Small intestine (tissue), 16 donors: ENCODE results near the gene CCL15. TPM values are rescaled to one million over a fixed set of nuclear protein-coding genes. Genes with fewer than 3 reads are reported as not detected.

Source experiments
- DNase-seq, 2 donors: peaks; one replicate each; pipeline versions ENCODE4 v3.0.0 to v3.0.0-alpha.2; 2013
- FAIRE-seq: peaks from 2 replicates; lab custom pipeline; 2012; peaks lifted over from hg19 to GRCh38; lab: Jason Lieb, UNC
- H3K27ac ChIP-seq, 3 donors: one replicate each; pipeline ENCODE4 v1.5.1; 2013; ENCODE audit warnings: low read length in 2 of 3, mild to moderate bottlenecking in 2 of 3, control low read depth in 1 of 3, inconsistent platforms in 1 of 3, low read depth in 1 of 3, moderate library complexity in 1 of 3
- H3K27me3 ChIP-seq, 3 donors: one replicate each; pipeline ENCODE4 v1.6.1; 2013; ENCODE audit warnings: low read length in 3 of 3, inconsistent platforms in 1 of 3; ENCODE audit not compliant: control insufficient read depth in 3 of 3, insufficient read depth in 3 of 3
- H3K36me3 ChIP-seq, 3 donors: one replicate each; pipeline ENCODE4 v1.6.1; 2013; ENCODE audit warnings: low read length in 3 of 3, inconsistent platforms in 1 of 3, low read depth in 1 of 3, mild to moderate bottlenecking in 1 of 3, moderate library complexity in 1 of 3; ENCODE audit not compliant: control insufficient read depth in 3 of 3, insufficient read depth in 2 of 3
- H3K4me1 ChIP-seq, 3 donors: one replicate each; pipeline ENCODE4 v1.6.1; 2013; ENCODE audit warnings: low read length in 2 of 3, inconsistent platforms in 1 of 3, low read depth in 1 of 3, mild to moderate bottlenecking in 1 of 3, moderate library complexity in 1 of 3; ENCODE audit not compliant: control insufficient read depth in 3 of 3, insufficient read depth in 2 of 3
- H3K4me3 ChIP-seq, 3 donors: one replicate each; pipeline ENCODE4 v1.5.1; 2013; ENCODE audit warnings: low read length in 3 of 3, control low read depth in 1 of 3, inconsistent platforms in 1 of 3, low read depth in 1 of 3, mild to moderate bottlenecking in 1 of 3, moderate library complexity in 1 of 3
- H3K9me3 ChIP-seq, 2 donors: one replicate each; pipeline ENCODE4 v1.6.1; 2013; ENCODE audit warnings: low read depth in 1 of 2, low read length in 1 of 2; ENCODE audit not compliant: control insufficient read depth in 2 of 2, insufficient read depth in 1 of 2
- WGBS, 3 donors: extraction: QIAGEN DNeasy Blood & Tissue Kit; methylation state at CpG; one replicate each; pipeline ENCODE4 v1.1.7; 2013; 5-methylcytosine and 5-hydroxymethylcytosine counted together
- long read RNA-seq, 10 donors: transcript quantifications; one replicate each; lab custom pipeline, GENCODE V29; 2026
- polyA plus RNA-seq, 4 donors: library from polyadenylated mRNA; stranded (reverse) in 3 of 4; unstranded in 1 of 4; fragments of 200-250 nt in 3 of 4; fragments of 120-200 nt in 1 of 4; gene quantifications; one replicate each; pipeline versions ENCODE4 v1.2.1 to v1.2.3, GENCODE V29; 2013
- donor health status: healthy with polysubstance abuse.
- donor health status: control.
- donor health status: control.
- donor health status: Bipolar disorder and iron deficiency.
- donor health status: healthy.

Gene CCL15, protein sequence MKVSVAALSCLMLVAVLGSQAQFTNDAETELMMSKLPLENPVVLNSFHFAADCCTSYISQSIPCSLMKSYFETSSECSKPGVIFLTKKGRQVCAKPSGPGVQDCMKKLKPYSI
- 10 to 100 TPM; 22.6 to 72.7 (median 53.2) TPM for polyA plus RNA-seq
- long read RNA-seq, donor 1 = 0 reads
- long read RNA-seq, donor 2, transcript CCL15-204 (4 exons, 1,073 nt) = major isoform, 22 of 22 reads
- long read RNA-seq, donor 2, partial matches to known transcripts = 0 of 22 reads
- long read RNA-seq, donor 2, other reads (novel, unspliced or antisense) = 0 of 22 reads
- long read RNA-seq, donor 3, transcript CCL15-204 (4 exons, 1,073 nt) = major isoform, 35 of 41 reads
- long read RNA-seq, donor 3, partial matches to known transcripts = 6 of 41 reads
- long read RNA-seq, donor 3, other reads (novel, unspliced or antisense) = 0 of 41 reads
- long read RNA-seq, donor 4 = 0 reads
- long read RNA-seq, donor 5, transcript CCL15-204 (4 exons, 1,073 nt) = major isoform, 16 of 16 reads
- long read RNA-seq, donor 5, partial matches to known transcripts = 0 of 16 reads
- long read RNA-seq, donor 5, other reads (novel, unspliced or antisense) = 0 of 16 reads
- long read RNA-seq, donor 6, transcript CCL15-204 (4 exons, 1,073 nt) = major isoform, 48 of 48 reads
- long read RNA-seq, donor 6, partial matches to known transcripts = 0 of 48 reads
- long read RNA-seq, donor 6, other reads (novel, unspliced or antisense) = 0 of 48 reads
- long read RNA-seq, donor 7 = 0 reads
- long read RNA-seq, donor 8 = 0 reads
- long read RNA-seq, donor 9, transcript CCL15-204 (4 exons, 1,073 nt) = major isoform, 12 of 12 reads
- long read RNA-seq, donor 9, partial matches to known transcripts = 0 of 12 reads
- long read RNA-seq, donor 9, other reads (novel, unspliced or antisense) = 0 of 12 reads
- long read RNA-seq, donor 10, transcript CCL15-204 (4 exons, 1,073 nt) = major isoform, 36 of 36 reads
- long read RNA-seq, donor 10, partial matches to known transcripts = 0 of 36 reads
- long read RNA-seq, donor 10, other reads (novel, unspliced or antisense) = 0 of 36 reads

DNA sequence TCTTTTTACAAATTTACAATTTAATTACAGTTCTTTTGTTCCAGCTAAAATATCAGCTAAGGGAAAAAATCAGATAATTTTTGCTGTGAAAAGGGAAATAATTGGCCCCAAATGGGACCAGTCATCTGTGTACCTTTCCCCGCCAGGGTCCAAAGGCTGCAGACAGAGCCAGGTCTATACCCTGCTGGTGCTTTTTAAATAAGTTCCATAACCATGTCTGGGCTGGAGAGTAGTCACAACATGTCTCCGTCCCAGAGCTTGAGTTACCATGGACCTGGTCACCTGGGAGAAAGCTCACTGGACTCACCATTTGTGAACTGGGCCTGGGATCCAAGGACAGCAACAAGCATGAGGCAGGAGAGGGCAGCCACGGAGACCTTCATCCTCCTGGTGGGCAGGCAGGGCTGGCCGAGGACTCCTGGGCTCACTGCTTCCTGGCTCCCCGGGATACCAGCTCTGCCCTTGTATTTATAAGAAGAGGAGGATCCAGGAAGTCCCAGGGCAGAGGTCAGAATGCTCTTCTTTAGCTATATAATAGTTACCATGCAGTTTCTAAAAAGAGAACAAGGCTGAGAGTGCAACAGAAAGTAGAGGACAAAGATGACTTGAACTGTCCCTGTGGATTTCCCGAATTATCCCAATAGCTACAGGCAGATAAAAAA is at the start of gene CCL15:
CCL15 (minus strand) TSS at position 444 of the 662 bp plus-strand sequence; CDS start at position 383, 61 bp downstream.
- Histone ChIP-seq H3K36me3 (peaks cover 2 to 23% (median 6%) of the 10 kb centered on the region in 3 donors), H3K27ac (peak within 1 kb of the TSS; percentile 86 to 94 (median 92)), H3K9me3 (no peaks in the 10 kb centered on the region), H3K4me3 (peak within 1 kb of the TSS in 2 of 3 donors; percentile 35 to 49), H3K4me1 (peaks cover 0 to 26% (median 8%) of the 10 kb centered on the region in 3 donors), H3K27me3 (no peaks in the 10 kb centered on the region)
- DNase-seq = peak; percentile 78 to 79
- no peak for FAIRE-seq
- WGBS, 3 donors = 15 to 52% (median 42%) methylated on average over 6 of the region's 6 CpGs

DNA sequence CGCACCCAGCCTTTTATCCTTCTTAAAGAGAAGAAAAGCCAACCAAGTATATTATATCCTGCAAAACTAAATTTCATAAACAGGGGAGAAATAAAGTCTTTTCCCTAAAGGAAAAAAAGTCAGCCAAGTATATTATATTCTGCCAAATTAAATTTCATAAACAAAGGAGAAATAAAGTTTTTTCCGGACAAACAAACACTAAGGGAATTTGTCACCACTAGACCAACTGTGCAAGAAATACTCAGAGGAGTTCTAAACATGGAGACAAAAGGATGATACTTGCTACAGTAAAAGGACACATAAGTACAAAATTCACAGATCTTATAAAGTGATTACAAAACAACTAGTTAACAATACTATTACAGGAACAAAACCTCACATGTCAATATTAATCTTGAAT is 48.3 kb upstream of the CCL15 start:
- Histone ChIP-seq H3K4me1 (peaks cover 0 to 3% (median 0%) of the 10 kb centered on the region in 3 donors), H3K9me3 (peaks cover 0 to 6% of the 10 kb centered on the region in 2 donors), H3K27ac (no peak overlapping the region), H3K27me3 (no peaks in the 10 kb centered on the region), H3K4me3 (no peak overlapping the region), H3K36me3 (no peaks in the 10 kb centered on the region)
- FAIRE-seq = no peak
- no peak for DNase-seq
- 95 to 100% (median 97%) methylated on average over 2 of the region's 2 CpGs for WGBS, 3 donors

DNA sequence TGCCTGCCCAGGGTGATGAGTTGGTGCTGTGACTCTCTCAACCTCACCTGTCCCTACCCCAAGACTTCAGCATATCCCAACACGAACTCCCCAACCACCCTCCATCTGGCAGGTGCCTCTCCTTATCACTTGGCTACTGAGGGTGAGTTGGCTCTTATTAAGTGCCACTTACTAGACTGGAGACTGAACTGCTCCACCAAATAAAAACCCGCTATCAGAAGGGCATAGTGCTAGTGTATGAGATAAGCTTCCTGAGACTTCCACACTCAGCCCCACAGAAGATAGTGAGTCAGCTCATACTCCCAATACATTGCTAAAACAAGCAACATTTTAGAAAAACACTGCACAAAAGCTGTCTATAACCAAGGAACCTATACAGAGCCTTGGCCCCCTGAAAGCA is 46.7 kb upstream of the CCL15 start:
- Histone ChIP-seq H3K27ac (no peak overlapping the region), H3K9me3 (peaks cover 0 to 6% of the 10 kb centered on the region in 2 donors), H3K36me3 (no peaks in the 10 kb centered on the region), H3K27me3 (no peaks in the 10 kb centered on the region), H3K4me1 (peaks cover 0 to 3% (median 0%) of the 10 kb centered on the region in 3 donors), H3K4me3 (no peak overlapping the region)
- 15 to 54% (median 24%) methylated on average over 2 of the region's 2 CpGs for WGBS, 3 donors
- peak in 1 of 2 donors; percentile 82 for DNase-seq
- FAIRE-seq = no peak

DNA sequence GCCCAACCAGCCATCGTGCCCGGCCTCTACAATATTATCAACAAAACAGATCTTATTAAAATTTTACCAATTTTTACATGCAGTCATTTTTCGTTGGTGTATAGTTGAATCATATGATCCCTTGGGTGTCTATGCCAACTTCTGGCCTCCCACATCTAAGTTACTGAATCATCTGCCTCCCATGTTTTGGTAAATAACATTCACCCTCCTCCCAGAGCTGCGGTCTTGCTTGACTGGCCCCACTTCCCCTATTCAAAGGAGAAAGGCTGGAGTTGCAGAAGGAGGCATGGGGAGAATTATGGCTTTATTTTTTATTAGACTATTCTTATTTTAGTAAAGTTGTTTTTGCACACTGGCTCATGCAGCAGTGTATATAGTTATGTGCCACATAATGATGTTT is 34.9 kb upstream of the CCL15 start:
- FAIRE-seq (no peak), DNase-seq (no peak)
- Histone ChIP-seq H3K27me3 (no peaks in the 10 kb centered on the region), H3K36me3 (no peaks in the 10 kb centered on the region), H3K4me1 (peaks cover 0 to 12% (median 6%) of the 10 kb centered on the region in 3 donors), H3K4me3 (no peak overlapping the region), H3K27ac (no peak overlapping the region), H3K9me3 (no peaks in the 10 kb centered on the region)
- WGBS, 3 donors = 81 to 82% (median 81%) methylated on average over 4 of the region's 4 CpGs

DNA sequence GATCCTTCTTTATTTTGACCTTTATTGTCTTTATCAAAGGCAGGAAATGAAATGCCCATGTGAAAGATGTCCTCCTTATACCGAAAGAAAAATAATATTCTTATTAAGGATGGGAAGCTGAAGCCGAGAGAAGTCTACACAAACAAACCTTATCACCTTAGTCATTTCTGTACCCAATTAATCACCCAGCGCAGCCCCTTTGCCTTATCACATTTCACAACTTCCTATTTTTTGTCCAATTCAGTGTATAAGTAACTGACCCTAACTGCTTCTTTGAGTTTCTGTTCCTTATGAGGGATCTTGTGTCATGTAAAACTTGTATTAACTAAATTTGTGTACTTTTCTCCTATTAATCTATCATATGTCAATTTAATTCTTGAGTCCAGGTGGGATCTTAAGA is 32.8 kb upstream of the CCL15 start:
- H3K36me3 ChIP-seq = no peaks in the 10 kb centered on the region
- peaks cover 0 to 25% (median 11%) of the 10 kb centered on the region in 3 donors for H3K4me1 ChIP-seq
- no peak overlapping the region for H3K27ac ChIP-seq
- no peaks in the 10 kb centered on the region for H3K27me3 ChIP-seq
- no peak for DNase-seq
- no peaks in the 10 kb centered on the region for H3K9me3 ChIP-seq
- 6 to 22% (median 16%) methylated on average over 3 of the region's 3 CpGs for WGBS, 3 donors
- FAIRE-seq = no peak
- H3K4me3 ChIP-seq = no peak overlapping the region

DNA sequence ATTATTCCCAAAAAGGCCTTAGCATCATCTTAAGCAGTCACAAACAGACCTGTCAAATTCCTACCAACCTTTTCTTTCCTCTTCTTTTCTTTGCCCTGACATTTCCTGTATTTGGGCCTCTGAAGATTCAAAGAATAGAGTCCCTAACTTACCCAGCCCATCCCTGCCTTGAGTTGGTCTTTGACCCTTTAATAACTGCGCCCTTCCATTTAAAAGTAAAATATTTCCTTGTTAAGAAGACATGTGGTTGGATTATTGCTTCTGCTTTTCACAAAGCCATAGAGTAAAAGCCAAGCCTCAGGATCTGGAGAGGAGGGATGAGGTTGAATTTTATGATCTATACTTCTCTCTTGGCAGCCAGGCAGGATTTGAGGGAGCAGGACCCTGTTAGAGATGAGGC is 29.6 kb upstream of the CCL15 start:
- FAIRE-seq = no peak
- peak; percentile 70 to 87 for DNase-seq

DNA sequence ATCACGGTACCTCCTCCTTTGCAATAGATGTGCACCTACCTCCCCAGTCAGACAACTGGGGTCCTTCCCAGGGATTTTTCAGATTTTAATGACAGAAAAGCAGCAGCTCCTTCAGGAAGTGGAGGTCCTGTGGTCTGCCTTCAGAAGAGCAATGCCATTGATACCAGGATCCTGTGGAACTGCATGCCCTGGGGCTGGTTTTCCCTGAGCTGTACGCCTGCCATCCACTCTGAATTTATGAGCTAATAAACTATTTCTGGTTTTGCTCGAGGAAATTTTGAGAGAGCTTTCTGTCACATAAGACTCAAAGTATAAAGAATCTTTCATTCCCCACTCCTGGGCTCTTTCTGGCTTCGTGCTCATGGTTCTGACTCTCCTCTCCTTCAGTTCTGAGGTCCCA is 26.4 kb upstream of the CCL15 start:
- DNase-seq (no peak), FAIRE-seq (no peak)
- Histone ChIP-seq H3K27me3 (no peaks in the 10 kb centered on the region), H3K4me1 (peaks cover 3 to 20% (median 13%) of the 10 kb centered on the region in 3 donors), H3K36me3 (no peaks in the 10 kb centered on the region), H3K4me3 (no peak overlapping the region), H3K27ac (no peak overlapping the region), H3K9me3 (peaks cover 0 to 6% of the 10 kb centered on the region in 2 donors)
- 68 to 84% (median 71%) methylated on average over 4 of the region's 4 CpGs for WGBS, 3 donors

More for the DNA sequence above, 29.6 kb upstream of the CCL15 start:
- Histone ChIP-seq H3K4me1 (peaks cover 0 to 25% (median 13%) of the 10 kb centered on the region in 3 donors), H3K27ac (peak overlapping the region; percentile 68 to 79 (median 73)), H3K27me3 (no peaks in the 10 kb centered on the region), H3K9me3 (no peaks in the 10 kb centered on the region), H3K36me3 (no peaks in the 10 kb centered on the region), H3K4me3 (no peak overlapping the region)
- WGBS, 3 donors = 16 to 65% (median 37%) methylated on average over 1 of the region's 1 CpG
